A549 (cell line): ENCODE data around the gene CNKSR1. TPM values are rescaled to one million over a fixed set of nuclear protein-coding genes. Genes with fewer than 3 reads are reported as not detected.

Experiments used
- ATAC-seq, 2 experiments: fragments of 200-7000 bp in 1 of 2; fragments of >200 bp in 1 of 2; cut with Nextera tagmentation in 1 of 2; cut with Tn5 transposase in 1 of 2; 3 replicates each; pipeline versions ENCODE4 v1.8.0 to v1.9.1; 2018 to 2020; ENCODE audit warnings: mild to moderate bottlenecking in 1 of 2, moderate library complexity in 1 of 2
- CTCF ChIA-PET: fragments of 300-600 bp; sonication (Branson Sonifier 250); formaldehyde crosslinking; extraction: SDS; loops from one replicate; lab custom pipeline; 2021; ENCODE audit warnings: antibody characterized with exemption, inconsistent platforms; lab: Yijun Ruan, JAX
- POLR2A ChIA-PET: fragments of 350-600 bp; formaldehyde crosslinking; extraction: SDS; loops from one replicate; lab custom pipeline; 2021; ENCODE audit warnings: antibody characterized with exemption, inconsistent platforms; lab: Yijun Ruan, JAX
- DNase-seq, 2 experiments: peaks; one replicate each; pipeline versions ENCODE4 v3.0.0 to v3.0.0-alpha.2; 2011 to 2016; ENCODE audit warnings: low read depth in 1 of 2, low spot score in 1 of 2
- FAIRE-seq: peaks from 2 replicates; lab custom pipeline; 2011; peaks lifted over from hg19 to GRCh38; lab: Jason Lieb, UNC
- H3K27ac ChIP-seq, 2 experiments: fragments of >200 bp; sonication (Bioruptor Twin); formaldehyde crosslinking; 3 replicates each; pipeline ENCODE4 v1.5.1; 2016 to 2017
- H3K4me1 ChIP-seq: fragments of >200 bp; sonication (Bioruptor Twin); formaldehyde crosslinking; 3 replicates; pipeline ENCODE4 v1.6.1; 2016
- H3K4me2 ChIP-seq: fragments of >200 bp; sonication (Bioruptor Twin); formaldehyde crosslinking; 3 replicates; pipeline ENCODE4 v1.6.1; 2016
- H3K4me3 ChIP-seq: fragments of >200 bp; sonication (Bioruptor Twin); formaldehyde crosslinking; 3 replicates; pipeline ENCODE4 v1.5.1; 2016
- H3K9me3 ChIP-seq: fragments of >200 bp; sonication (Bioruptor Twin); formaldehyde crosslinking; 3 replicates; pipeline ENCODE4 v1.6.1; 2016
- BHLHE40 ChIP-seq: IDR thresholded peaks from 2 replicates; pipeline ENCODE4 v1.6.1; 2012; ENCODE audit warnings: low read depth, low read length, inconsistent platforms
- CBX8 ChIP-seq: fragments of 200-600 bp; sonication (generic); IDR thresholded peaks from 2 replicates; pipeline ENCODE4 v1.6.1; 2016
- E2F6 ChIP-seq: IDR thresholded peaks from 2 replicates; pipeline ENCODE4 v1.6.1; 2012; ENCODE audit warnings: low read depth, borderline replicate concordance
- FOSL2 ChIP-seq, 2 experiments: fragments of 450-650 bp in 1 of 2; fragments of >200 bp in 1 of 2; sonication (Bioruptor Twin) in 1 of 2; formaldehyde crosslinking; IDR thresholded peaks; 2 replicates each; pipeline versions ENCODE4 v1.5.0 to v1.6.1; 2016 to 2020; ENCODE audit warnings: mild to moderate bottlenecking in 1 of 2, moderate library complexity in 1 of 2
- FOXS1 ChIP-seq: fragments of 250-450 bp; sonication (Bioruptor Pico); IDR thresholded peaks from 2 replicates; pipeline ENCODE4 v1.5.0; 2020; ENCODE audit warnings: mild to moderate bottlenecking, moderate library complexity
- HEYL ChIP-seq: fragments of 250-450 bp; sonication (Bioruptor Pico); IDR thresholded peaks from 2 replicates; pipeline ENCODE4 v1.8.0; 2021; ENCODE audit warnings: mild to moderate bottlenecking, moderate library complexity
- JUN ChIP-seq, 2 experiments: fragments of >200 bp; sonication (Bioruptor Twin); formaldehyde crosslinking; IDR thresholded peaks; 2 replicates in 1 of 2; 3 replicates in 1 of 2; pipeline ENCODE4 v1.6.1; 2016 to 2017
- KDM1A ChIP-seq: fragments of 200-600 bp; sonication (generic); IDR thresholded peaks from 2 replicates; pipeline ENCODE4 v1.6.1; 2016; ENCODE audit warnings: low read depth, mild to moderate bottlenecking
- MAFK ChIP-seq: fragments of 450-650 bp; IDR thresholded peaks from 2 replicates; pipeline ENCODE4 v1.6.1; 2014; ENCODE audit not compliant: partially characterized antibody
- NFE2L2 ChIP-seq: fragments of 150-350 bp; conservative IDR thresholded peaks from 2 replicates; pipeline ENCODE4 v1.6.1; 2014; ENCODE audit warnings: low read length
- NPAS2 ChIP-seq: fragments of 250-450 bp; sonication (Bioruptor Pico); IDR thresholded peaks from 2 replicates; pipeline ENCODE4 v1.8.0; 2022; ENCODE audit warnings: mild to moderate bottlenecking, moderate library complexity, borderline replicate concordance
- NR3C1 ChIP-seq: fragments of >200 bp; sonication (Bioruptor Twin); formaldehyde crosslinking; IDR thresholded peaks from 3 replicates; pipeline ENCODE4 v1.6.1; 2017
- PHF8 ChIP-seq: fragments of 200-600 bp; sonication (generic); IDR thresholded peaks from 2 replicates; pipeline ENCODE4 v1.6.1; 2016; ENCODE audit warnings: low read depth, mild to moderate bottlenecking, antibody characterized with exemption, moderate library complexity, borderline replicate concordance
- POLR2AphosphoS2 ChIP-seq: conservative IDR thresholded peaks from 2 replicates; pipeline ENCODE4 v1.6.1; 2012; ENCODE audit warnings: low read length, improper control_type of control experiment, inconsistent platforms
- RARB ChIP-seq: fragments of 250-450 bp; sonication (Bioruptor Pico); IDR thresholded peaks from 2 replicates; pipeline ENCODE4 v1.8.0; 2021; ENCODE audit warnings: mild to moderate bottlenecking, moderate library complexity
- RNF2 ChIP-seq: fragments of 200-600 bp; sonication (generic); IDR thresholded peaks from 2 replicates; pipeline ENCODE4 v1.6.1; 2016; ENCODE audit warnings: low read depth, mild to moderate bottlenecking, antibody characterized with exemption, moderate library complexity, borderline replicate concordance
- ZFP36 ChIP-seq: fragments of 450-650 bp; IDR thresholded peaks from 2 replicates; pipeline ENCODE4 v1.6.1; 2014; ENCODE audit warnings: borderline replicate concordance; ENCODE audit not compliant: partially characterized antibody
- WGBS: methylation state at CpG from one replicate; pipeline ENCODE4 v1.1.6; 2017; ENCODE audit errors: missing lambda C conversion rate; 5-methylcytosine and 5-hydroxymethylcytosine counted together
- polyA plus RNA-seq, 4 experiments: library from polyadenylated mRNA; depleted of rRNA in 3 of 4; stranded (reverse); fragments of >200 nt; fragmentation: RNase III in 1 of 4; extraction: RNeasy Plus Mini Kit Qiagen cat#74134 plus additional on column Dnase treatment in 1 of 4; gene quantifications; 2 replicates in 3 of 4; 3 replicates in 1 of 4; pipeline ENCODE4 v1.2.3, GENCODE V29; 2011 to 2017

The CNKSR1 gene
- polyA plus RNA-seq, 2 of the 4 experiments (the other 2 are of a cell fraction), result 0.17 to 0.32 TPM

GRCh38 chr1:26237230-26237966 lies 60.1 kb downstream of the CNKSR1 start:
- peaks cover 52% of the 10 kb centered on the region for H3K4me1 ChIP-seq
- CTCF ChIA-PET, result interaction anchor here (1.5 to 5.2 kb wide), 2 partner anchors 38 to 68 kb away, joined by 3 to 33 read pairs; partner anchors contain the start of genes C1orf232 and ZNF593
- H3K4me3 ChIP-seq, result no peak overlapping the region
- ATAC-seq (no peak), FAIRE-seq (no peak), DNase-seq (peak in 1 of 2 experiments; percentile 37)
- peak; percentile 96 for TF ChIP-seq MAFK
- no peak for TF ChIP-seq KDM1A
- TF ChIP-seq NR3C1, result no peak
- no peak for TF ChIP-seq JUN (IDR thresholded peaks at IDR 0.05)
- no peak for TF ChIP-seq RNF2
- TF ChIP-seq NFE2L2, result peak; percentile 94
- no peak for TF ChIP-seq POLR2AphosphoS2
- TF ChIP-seq ZFP36, result no peak
- TF ChIP-seq PHF8, result no peak
- TF ChIP-seq BHLHE40, result no peak
- TF ChIP-seq RARB, result no peak
- TF ChIP-seq FOSL2 (IDR thresholded peaks at IDR 0.05), result no peak
- TF ChIP-seq FOSL2 (CRISPR knock-in tag; IDR thresholded peaks at IDR 0.05), result peak; percentile 47; the same call in 1 of the 2 replicates
- no peak for TF ChIP-seq E2F6
- no peak for TF ChIP-seq NPAS2 (CRISPR knock-in tag)
- no peak for TF ChIP-seq HEYL (CRISPR knock-in tag)
- TF ChIP-seq CBX8, result no peak
- no peak for TF ChIP-seq FOXS1 (CRISPR knock-in tag)
- no peaks in the 10 kb centered on the region for H3K9me3 ChIP-seq
- WGBS, result 26% methylated on average over 6 of the region's 6 CpGs
- peak overlapping the region; percentile 61 to 88 for H3K27ac ChIP-seq
- H3K4me2 ChIP-seq, result peak overlapping the region; percentile 93
- POLR2A ChIA-PET, result no interaction called here

Other genes with a start within 250 kb of the CNKSR1 start
- gene PAFAH2, start 179.4 kb upstream of the CNKSR1 start, polyA plus RNA-seq (2011; rRNA removed), result 13.7 and 13.8 TPM in 2 replicates
- gene PAFAH2, start 179.4 kb upstream of the CNKSR1 start, polyA plus RNA-seq (2017; fragmentation: RNase III; extraction: RNeasy Plus Mini Kit Qiagen cat#74134 plus additional on column Dnase treatment), result 6.3 to 7.1 TPM (median 7.0 TPM) in 3 replicates
- gene EXTL1, start 155.7 kb upstream of the CNKSR1 start, polyA plus RNA-seq (2011; rRNA removed), result 0.03 and 0.09 TPM in 2 replicates
- gene EXTL1, start 155.7 kb upstream of the CNKSR1 start, polyA plus RNA-seq (2017; fragmentation: RNase III; extraction: RNeasy Plus Mini Kit Qiagen cat#74134 plus additional on column Dnase treatment), result 0.04 to 0.07 TPM in 2 of 3 replicates, not detected in the other
- not detected in 2 replicates for gene SLC30A2, start 131.4 kb upstream of the CNKSR1 start, polyA plus RNA-seq (2011; rRNA removed)
- gene SLC30A2, start 131.4 kb upstream of the CNKSR1 start, polyA plus RNA-seq (2017; fragmentation: RNase III; extraction: RNeasy Plus Mini Kit Qiagen cat#74134 plus additional on column Dnase treatment), result not detected in 3 replicates
- gene TRIM63, start 109.9 kb upstream of the CNKSR1 start, polyA plus RNA-seq (2011; rRNA removed), result not detected in 2 replicates
- not detected in 3 replicates for gene TRIM63, start 109.9 kb upstream of the CNKSR1 start, polyA plus RNA-seq (2017; fragmentation: RNase III; extraction: RNeasy Plus Mini Kit Qiagen cat#74134 plus additional on column Dnase treatment)
- gene PDIK1L, start 65.7 kb upstream of the CNKSR1 start, polyA plus RNA-seq (2011; rRNA removed), result 4.3 and 5.6 TPM in 2 replicates
- gene PDIK1L, start 65.7 kb upstream of the CNKSR1 start, polyA plus RNA-seq (2017; fragmentation: RNase III; extraction: RNeasy Plus Mini Kit Qiagen cat#74134 plus additional on column Dnase treatment), result 1.8 to 2.3 TPM (median 2.0 TPM) in 3 replicates
- 0.03 and 0.04 TPM in 2 replicates for gene FAM110D, start 18.4 kb upstream of the CNKSR1 start, polyA plus RNA-seq (2011; rRNA removed)
- gene FAM110D, start 18.4 kb upstream of the CNKSR1 start, polyA plus RNA-seq (2017; fragmentation: RNase III; extraction: RNeasy Plus Mini Kit Qiagen cat#74134 plus additional on column Dnase treatment), result 0.04 to 0.05 TPM (median 0.04 TPM) in 3 replicates
- gene C1orf232, start 8.5 kb upstream of the CNKSR1 start, polyA plus RNA-seq (2011; rRNA removed), result not detected in 2 replicates
- gene C1orf232, start 8.5 kb upstream of the CNKSR1 start, polyA plus RNA-seq (2017; fragmentation: RNase III; extraction: RNeasy Plus Mini Kit Qiagen cat#74134 plus additional on column Dnase treatment), result not detected in 3 replicates
- 25.6 and 27.2 TPM in 2 replicates for gene ZNF593, start 7.6 kb upstream of the CNKSR1 start, polyA plus RNA-seq (2011; rRNA removed)
- gene ZNF593, start 7.6 kb upstream of the CNKSR1 start, polyA plus RNA-seq (2017; fragmentation: RNase III; extraction: RNeasy Plus Mini Kit Qiagen cat#74134 plus additional on column Dnase treatment), result 40.5 to 45.4 TPM (median 43.7 TPM) in 3 replicates
- gene ZNF593OS, start 5.7 kb upstream of the CNKSR1 start, polyA plus RNA-seq (2011; rRNA removed), result not detected in 2 replicates
- not detected in 3 replicates for gene ZNF593OS, start 5.7 kb upstream of the CNKSR1 start, polyA plus RNA-seq (2017; fragmentation: RNase III; extraction: RNeasy Plus Mini Kit Qiagen cat#74134 plus additional on column Dnase treatment)
- gene CATSPER4, start 13.1 kb downstream of the CNKSR1 start, polyA plus RNA-seq (2011; rRNA removed), result not detected in 2 replicates
- not detected in 3 replicates for gene CATSPER4, start 13.1 kb downstream of the CNKSR1 start, polyA plus RNA-seq (2017; fragmentation: RNase III; extraction: RNeasy Plus Mini Kit Qiagen cat#74134 plus additional on column Dnase treatment)
- 21.1 and 25.6 TPM in 2 replicates for gene CEP85, start 56.7 kb downstream of the CNKSR1 start, polyA plus RNA-seq (2011; rRNA removed)
- 13.0 to 13.6 TPM (median 13.5 TPM) in 3 replicates for gene CEP85, start 56.7 kb downstream of the CNKSR1 start, polyA plus RNA-seq (2017; fragmentation: RNase III; extraction: RNeasy Plus Mini Kit Qiagen cat#74134 plus additional on column Dnase treatment)
- 36.1 and 38.7 TPM in 2 replicates for gene SH3BGRL3, start 102.6 kb downstream of the CNKSR1 start, polyA plus RNA-seq (2011; rRNA removed)
- gene SH3BGRL3, start 102.6 kb downstream of the CNKSR1 start, polyA plus RNA-seq (2017; fragmentation: RNase III; extraction: RNeasy Plus Mini Kit Qiagen cat#74134 plus additional on column Dnase treatment), result 66.1 to 87.2 TPM (median 78.6 TPM) in 3 replicates
- 6.8 and 7.6 TPM in 2 replicates for gene UBXN11, start 129.1 kb downstream of the CNKSR1 start, polyA plus RNA-seq (2011; rRNA removed)
- 10.6 to 12.7 TPM (median 10.8 TPM) in 3 replicates for gene UBXN11, start 129.1 kb downstream of the CNKSR1 start, polyA plus RNA-seq (2017; fragmentation: RNase III; extraction: RNeasy Plus Mini Kit Qiagen cat#74134 plus additional on column Dnase treatment)
- not detected in 2 replicates for gene CD52, start 140.5 kb downstream of the CNKSR1 start, polyA plus RNA-seq (2011; rRNA removed)
- not detected in 3 replicates for gene CD52, start 140.5 kb downstream of the CNKSR1 start, polyA plus RNA-seq (2017; fragmentation: RNase III; extraction: RNeasy Plus Mini Kit Qiagen cat#74134 plus additional on column Dnase treatment)
- 0.67 and 1.1 TPM in 2 replicates for gene CRYBG2, start 176.6 kb downstream of the CNKSR1 start, polyA plus RNA-seq (2011; rRNA removed)
- 2.3 to 2.7 TPM (median 2.4 TPM) in 3 replicates for gene CRYBG2, start 176.6 kb downstream of the CNKSR1 start, polyA plus RNA-seq (2017; fragmentation: RNase III; extraction: RNeasy Plus Mini Kit Qiagen cat#74134 plus additional on column Dnase treatment)
- not detected in 2 replicates for gene ZNF683, start 195.3 kb downstream of the CNKSR1 start, polyA plus RNA-seq (2011; rRNA removed)
- not detected in 3 replicates for gene ZNF683, start 195.3 kb downstream of the CNKSR1 start, polyA plus RNA-seq (2017; fragmentation: RNase III; extraction: RNeasy Plus Mini Kit Qiagen cat#74134 plus additional on column Dnase treatment)
- 0.03 and 0.04 TPM in 2 replicates for gene LIN28A, start 233.3 kb downstream of the CNKSR1 start, polyA plus RNA-seq (2011; rRNA removed)
- 0.03 TPM in 1 of 3 replicates, not detected in the others for gene LIN28A, start 233.3 kb downstream of the CNKSR1 start, polyA plus RNA-seq (2017; fragmentation: RNase III; extraction: RNeasy Plus Mini Kit Qiagen cat#74134 plus additional on column Dnase treatment)